Ecto neural progenitor cell (in vitro differentiated cells): ENCODE measurements around the gene BMPER.

Source experiments
- DNase-seq: peaks from one replicate; pipeline ENCODE4 v3.0.0-alpha.2; 2018; ENCODE audit warnings: low spot score

The BMPER gene

DNA sequence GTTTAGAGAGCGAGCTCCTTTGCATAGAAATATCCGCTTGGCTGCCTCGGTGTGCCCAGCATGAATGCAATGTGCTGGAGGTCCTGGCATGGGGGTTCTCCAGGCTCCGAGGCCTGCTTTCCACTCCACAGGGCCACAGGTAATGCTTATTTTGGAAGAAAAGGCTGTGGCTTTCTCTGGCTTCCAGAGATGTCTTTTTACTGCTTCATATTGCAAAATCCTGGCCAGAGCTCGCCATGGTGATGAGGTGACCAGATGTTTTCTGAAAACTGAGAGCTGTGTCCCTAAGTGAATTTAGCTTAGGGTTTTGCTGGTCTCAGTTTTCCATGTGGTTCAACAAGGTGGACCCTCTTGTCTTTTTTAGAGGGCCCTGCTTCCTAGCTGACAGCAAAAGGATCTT lies 65.2 kb downstream of the BMPER start:
- DNase-seq: no peak

DNA sequence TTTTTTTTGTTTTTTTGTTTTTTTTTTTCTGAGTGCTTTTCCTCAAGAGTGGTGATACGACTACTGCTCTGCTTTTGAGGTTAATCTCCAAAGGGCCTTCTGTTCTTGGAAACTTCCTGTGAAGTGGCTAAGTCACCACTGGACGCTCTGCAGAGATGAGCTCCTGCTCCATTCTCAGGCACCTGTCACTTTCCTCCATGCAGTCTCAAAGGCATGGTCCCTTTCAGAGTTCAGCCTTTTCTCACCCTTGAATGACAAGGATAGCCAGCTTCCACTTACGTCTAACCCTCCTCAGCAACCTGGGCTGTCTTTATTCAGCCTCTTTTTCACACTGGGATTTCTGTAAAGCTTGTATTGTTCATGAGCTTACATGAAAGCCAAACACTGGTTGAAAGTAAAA lies 65.8 kb downstream of the BMPER start:
- DNase-seq: no peak

DNA sequence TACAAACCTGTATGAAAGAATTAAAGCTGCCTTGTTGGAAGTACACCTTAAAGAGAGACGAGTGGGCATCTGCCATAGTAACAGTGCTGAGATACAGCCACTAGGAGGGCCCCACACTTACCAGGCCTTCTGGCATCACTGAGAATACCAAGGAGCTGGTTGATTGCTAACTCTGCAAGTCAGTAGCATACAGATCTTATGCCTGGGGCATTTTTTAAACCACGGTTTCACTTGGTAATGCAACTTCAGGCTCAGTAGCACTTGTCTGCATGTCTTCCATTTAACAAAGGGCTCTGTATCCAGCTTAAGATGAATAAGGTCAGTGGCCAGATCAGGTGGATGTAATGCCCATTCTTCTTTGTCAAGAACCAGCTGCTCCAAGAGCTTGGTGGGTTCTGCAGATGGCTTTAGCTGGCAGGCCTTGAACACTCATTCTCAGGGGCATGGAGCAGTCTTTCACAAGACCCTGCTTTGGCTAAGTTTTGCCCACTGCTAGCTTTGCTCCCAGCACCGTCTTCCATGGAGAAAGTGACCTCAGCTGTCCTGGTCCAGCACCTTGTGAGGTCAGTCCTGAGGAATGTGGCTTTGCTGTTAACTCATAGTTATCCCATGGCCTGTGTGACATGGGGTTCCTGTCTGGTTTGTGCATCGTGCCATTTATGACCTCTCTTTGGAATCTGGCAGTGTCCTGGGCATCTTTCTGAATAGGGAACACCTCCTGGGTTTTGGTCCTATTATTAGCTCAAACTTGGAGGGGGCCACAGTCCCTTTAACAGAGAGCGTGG lies 68.1 kb downstream of the BMPER start:
- no peak for DNase-seq

- no peak for DNase-seq
Observed at GRCh38 chr7:33979300-33979806, 74.0 kb downstream of the BMPER start.

- no peak for DNase-seq
Observed at GRCh38 chr7:33979807-33980355, 74.5 kb downstream of the BMPER start.

DNA sequence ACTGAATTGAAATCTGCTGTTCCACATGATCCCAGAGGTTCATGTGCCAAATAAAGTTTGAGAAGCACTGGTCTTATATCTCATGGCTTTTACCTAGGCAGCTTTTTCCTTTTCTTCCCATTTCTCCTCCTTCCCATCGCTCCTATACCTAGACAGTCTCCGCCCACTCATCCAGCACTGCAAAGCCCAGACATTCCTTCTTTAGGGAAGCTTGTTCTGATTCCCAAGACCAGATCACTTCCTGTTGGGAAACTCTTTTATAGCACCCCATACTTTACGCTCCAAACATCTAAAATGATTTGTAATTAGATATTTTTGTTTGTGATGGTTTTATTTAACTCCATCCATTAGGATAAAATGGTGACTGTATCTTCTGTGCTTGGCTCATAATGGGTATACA lies 75.9 kb downstream of the BMPER start:
- DNase-seq: no peak

DNA sequence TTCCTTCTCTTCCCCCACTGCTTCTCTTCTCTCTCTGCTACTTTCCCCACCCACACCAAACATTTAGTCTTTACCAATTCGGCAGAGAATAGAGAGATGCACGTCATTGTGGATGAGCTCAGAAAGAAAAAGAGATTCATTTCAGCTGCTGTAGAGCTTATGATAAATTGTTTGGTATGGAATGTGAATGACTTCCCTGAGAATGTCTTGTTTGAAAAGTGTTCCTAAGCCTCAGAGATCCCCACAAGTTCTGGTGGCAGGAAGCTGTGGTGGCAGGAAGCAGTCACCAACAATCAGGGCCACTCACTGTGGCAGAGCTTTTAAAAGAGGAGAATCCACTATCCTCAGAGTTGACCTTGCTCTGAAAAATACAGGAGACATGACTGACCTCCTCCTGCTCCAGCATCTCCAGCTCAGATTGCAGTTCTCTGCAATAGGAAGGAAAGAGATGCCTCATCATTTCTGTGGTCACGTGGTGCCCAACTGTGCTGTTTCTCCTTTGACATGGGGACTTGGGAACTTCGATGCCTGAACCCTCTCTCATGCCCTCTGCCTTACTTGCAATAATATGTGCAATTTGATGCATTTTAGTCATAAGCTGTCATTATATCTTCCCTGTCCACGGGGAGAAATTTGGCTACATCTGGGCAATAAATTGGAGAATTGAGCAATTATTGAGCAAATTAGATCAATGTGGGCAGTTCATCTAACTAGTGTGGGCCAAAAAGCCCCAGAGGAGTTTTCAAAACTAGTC lies 76.5 kb downstream of the BMPER start:
- DNase-seq: no peak

- DNase-seq: no peak
Observed at GRCh38 chr7:33982425-33982786, 77.1 kb downstream of the BMPER start.

GRCh38 chr7:33986451-33986850 lies 81.1 kb downstream of the BMPER start:
- no peak for DNase-seq

DNA sequence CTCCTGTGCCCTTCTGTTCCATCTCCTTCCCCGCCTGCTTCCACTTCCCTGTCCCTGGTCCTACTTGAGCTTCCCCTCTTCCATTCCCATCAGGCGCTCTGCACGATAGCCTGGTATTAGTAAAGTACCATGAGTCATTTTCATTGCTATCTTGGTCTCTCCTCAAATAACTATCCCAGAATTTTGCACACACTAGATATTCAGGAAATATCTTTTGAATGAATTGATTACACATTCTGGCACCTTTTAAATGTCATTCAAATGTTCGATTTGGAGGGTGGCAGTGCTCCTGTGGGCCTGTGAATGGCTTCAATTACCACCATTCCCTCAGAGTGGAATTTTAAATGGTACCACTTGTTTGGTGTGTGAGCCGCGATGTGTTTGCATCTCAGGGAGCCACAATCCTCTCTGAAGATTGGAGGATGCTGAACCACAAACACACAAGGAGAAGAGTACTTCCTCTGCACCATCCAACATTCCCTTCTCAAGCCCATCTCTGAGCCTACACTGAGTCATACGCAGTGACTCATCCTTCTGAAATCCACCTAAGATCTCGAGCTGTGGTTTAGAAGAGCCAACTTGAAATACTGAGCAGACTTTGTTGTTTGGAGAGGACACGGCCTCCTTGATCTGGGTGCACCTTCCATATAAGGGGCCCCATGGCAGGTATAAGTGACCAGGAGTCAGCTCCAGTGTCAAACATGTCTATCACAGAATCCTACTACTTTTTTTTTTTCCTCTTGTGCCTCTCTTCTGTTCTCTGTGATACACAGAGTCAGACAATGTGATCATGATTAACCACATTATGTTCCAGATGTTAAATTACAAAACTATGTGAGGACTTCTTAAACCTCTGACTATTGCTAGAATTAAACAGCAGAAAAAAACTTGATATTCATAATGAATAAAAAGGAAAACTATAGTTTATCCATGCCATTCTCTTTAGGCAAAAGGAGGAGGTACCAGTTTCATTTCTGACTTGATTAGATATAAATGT lies 81.9 kb downstream of the BMPER start:
- DNase-seq: no peak

DNA sequence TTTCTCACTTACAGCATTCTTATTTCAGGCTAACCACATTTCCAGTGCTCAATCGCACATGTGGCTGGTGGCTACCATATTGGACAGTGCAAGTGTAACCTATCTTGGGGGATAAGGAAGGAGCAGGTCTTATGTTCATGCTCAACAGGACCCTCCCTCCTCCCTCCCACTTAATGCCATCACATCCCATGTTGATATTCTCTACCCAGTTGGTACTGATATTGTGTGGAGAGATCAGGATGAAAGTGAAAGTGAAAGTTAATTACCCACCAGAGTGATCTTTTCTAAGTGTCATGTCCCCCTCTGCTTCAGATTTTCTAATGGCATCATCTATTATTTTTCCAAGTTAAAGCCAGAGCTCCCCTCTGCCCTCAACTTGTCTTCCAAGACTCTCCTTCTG lies 91.6 kb downstream of the BMPER start:
- no peak for DNase-seq

DNA sequence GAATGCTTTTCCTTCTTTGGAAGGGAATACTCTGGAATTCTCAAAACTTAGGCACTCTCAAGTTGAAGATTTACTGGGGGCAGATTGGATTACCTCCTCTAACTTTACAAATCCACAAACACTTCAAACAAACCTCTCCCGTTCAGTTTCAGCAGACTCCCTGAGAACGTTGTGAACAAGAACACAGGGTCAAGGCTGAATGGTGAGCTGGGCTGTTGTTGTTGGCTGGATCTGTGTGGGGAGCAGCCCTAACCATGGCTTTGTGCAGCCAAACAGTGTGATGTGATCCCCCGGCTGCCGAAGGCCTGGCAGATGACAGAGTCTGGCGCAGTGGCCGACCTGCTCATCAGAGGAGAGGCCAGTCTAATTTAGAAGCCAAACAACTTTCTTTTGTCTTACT lies 93.1 kb downstream of the BMPER start:
- DNase-seq: no peak

DNA sequence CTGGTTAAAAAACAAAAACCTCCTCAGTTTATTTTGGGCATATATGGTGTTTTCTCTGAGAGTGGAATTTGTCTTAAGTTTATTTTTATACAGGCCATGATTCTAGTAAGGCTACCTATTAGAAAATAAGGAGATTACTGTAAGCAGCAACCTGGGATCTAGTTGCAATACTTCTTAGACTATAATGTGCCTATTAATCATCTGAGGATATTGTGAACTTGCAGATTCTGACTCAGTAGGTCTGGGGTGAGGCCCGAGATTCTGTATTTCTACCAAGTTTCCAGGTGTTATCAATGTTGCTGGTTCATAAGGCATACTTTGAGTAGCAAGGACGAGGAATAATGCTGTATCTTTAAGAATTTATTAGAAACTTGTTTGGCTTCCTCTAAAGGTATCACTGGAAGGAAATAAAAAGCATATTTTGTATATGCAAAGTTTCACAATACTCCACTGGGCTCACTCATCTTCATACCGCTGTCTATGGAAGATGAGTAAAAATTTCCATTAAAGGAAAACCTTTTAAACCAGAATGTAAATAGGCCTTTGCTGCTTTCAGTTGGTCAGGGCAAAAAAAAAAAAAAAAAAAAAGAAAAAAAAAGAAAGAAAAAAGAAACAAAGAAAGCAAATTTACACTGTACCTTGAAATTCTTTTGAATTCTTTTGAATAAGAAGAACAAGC lies 105.8 kb downstream of the BMPER start:
- no peak for DNase-seq

DNA sequence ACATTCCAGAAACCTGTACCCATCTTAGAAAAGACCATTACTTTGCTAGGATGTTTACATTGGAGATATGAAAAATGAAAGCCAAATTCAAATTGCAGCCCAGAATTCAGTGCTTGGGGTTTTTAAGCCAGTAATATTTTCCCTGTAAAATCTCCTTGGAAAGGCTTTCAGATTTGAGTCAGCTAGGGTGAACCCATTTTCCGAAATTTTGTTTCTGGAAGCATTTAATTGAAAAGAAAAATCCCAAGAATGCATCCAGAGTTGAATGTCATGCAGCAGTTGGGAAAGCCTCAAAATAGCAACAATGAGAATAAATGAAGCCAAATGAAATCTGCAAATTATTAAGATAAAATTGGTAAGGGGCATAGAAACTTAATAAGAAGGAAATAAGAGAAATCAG lies 106.4 kb downstream of the BMPER start:
- no peak for DNase-seq

- no peak for DNase-seq
Observed at GRCh38 chr7:34013421-34013820, 108.1 kb downstream of the BMPER start.

- DNase-seq: no peak
Observed at GRCh38 chr7:34015651-34016050, 110.3 kb downstream of the BMPER start.

DNA sequence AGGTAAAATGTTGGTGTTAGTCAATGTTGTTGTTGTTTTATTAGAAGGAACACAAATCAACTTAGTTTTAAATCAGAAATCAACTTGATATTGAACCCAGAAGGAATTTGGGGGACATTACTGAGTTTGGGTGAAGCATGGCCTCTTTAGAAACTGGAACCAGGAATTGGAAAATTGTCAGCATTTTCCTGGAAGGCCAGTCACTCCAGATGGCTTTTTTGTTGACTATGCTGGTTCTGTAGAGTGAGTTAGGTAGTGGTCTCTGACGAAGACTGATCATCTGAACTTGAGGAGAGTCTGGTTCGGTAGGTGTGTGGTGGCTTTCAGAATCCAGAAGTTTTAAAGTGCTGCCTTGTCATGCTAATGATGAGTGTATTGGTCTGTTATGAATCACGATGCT lies 111.5 kb downstream of the BMPER start:
- DNase-seq: no peak

DNA sequence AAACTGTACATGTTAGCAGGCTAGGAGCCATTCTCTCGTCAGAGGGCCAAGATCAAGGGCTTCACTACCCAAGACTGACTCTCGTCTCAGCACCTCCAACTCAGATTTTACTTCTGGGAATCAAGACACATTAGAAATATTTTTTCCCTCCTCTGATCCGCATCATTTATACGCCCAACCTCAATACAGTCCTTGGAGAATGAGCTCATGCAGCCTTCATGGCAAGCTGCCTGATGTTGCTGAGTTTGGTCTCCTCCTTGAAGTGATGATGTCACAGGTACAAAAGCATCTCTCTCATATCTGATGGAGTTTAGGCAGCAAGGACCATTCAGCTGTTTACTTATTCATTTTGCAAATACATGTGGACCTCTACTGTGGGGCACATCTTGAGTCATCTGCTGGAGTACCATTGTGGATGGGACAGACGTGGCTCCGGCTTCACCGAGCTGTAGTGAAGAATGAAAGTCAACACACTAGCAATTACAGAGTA lies 114.0 kb downstream of the BMPER start:
- no peak for DNase-seq

GRCh38 chr7:34022626-34023025 lies 117.3 kb downstream of the BMPER start:
- no peak for DNase-seq

GRCh38 chr7:34025600-34025999 lies 120.3 kb downstream of the BMPER start:
- no peak for DNase-seq

DNA sequence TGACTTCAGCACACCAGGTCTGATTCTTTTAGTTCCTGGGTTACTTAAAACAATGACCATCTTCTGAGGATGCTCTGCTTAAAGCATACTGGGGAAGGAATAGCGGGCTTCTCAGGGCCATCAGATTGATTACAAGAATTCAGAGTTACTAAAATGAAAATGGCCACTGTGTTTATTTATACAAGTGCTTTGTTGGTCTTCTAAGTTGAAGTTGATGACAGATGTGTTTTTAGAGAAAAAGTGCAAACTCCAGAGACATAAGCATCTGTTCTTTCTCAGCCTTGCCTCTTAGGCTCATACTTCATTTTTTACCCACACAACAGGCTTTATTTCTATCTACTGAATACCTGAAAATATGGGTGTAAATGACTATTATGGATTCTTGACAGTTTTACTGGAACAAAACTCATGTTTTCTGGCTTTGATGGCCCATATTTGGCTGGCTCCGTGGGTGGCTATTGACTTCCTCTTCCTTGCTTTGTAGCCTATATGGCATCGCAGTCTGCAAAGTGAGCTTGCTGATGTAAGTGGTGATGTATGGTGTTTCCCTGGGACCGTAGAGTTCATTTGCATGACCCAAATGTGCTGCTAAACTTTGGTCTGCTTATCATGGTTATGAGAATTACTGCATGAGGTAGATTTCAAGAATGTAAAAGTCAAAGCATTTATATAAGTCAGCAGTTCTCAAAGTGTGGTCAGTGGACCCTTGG lies 121.3 kb downstream of the BMPER start:
- DNase-seq: no peak
